HG03469 (cell line): ENCODE measurements around the gene KIFC3.
"Not testable (repeated sequence)": the region's sequence is repeated elsewhere in the genome, so short reads cannot be mapped to it uniquely, and the experiment has no call there.

Experiments used
- ATAC-seq: cut with Tn5 transposase; IDR thresholded peaks from one replicate; pipeline ENCODE4 v1.9.1; 2021; ENCODE audit warnings: mild to moderate bottlenecking, moderate library complexity, moderate number of reproducible peaks; ENCODE audit not compliant: unreplicated experiment

Gene KIFC3

GRCh38 chr16:57756424-57757325 lies 45.6 kb downstream of the KIFC3 start:
- no peak for ATAC-seq

GRCh38 chr16:57755726-57756423 lies 46.4 kb downstream of the KIFC3 start:
- ATAC-seq = no peak

- ATAC-seq = no peak
These were observed 47.1 kb downstream of the KIFC3 start for GRCh38 chr16:57755061-57755684.

- no peak for ATAC-seq
These were observed 47.8 kb downstream of the KIFC3 start for GRCh38 chr16:57754354-57755060.

- ATAC-seq = no peak
These were observed 48.6 kb downstream of the KIFC3 start for GRCh38 chr16:57753448-57754353.

GRCh38 chr16:57752581-57753447 lies 49.5 kb downstream of the KIFC3 start:
- ATAC-seq = no peak

- ATAC-seq = no peak
These were observed 50.1 kb downstream of the KIFC3 start for GRCh38 chr16:57752203-57752580.

GRCh38 chr16:57751539-57752202 lies 50.6 kb downstream of the KIFC3 start:
- ATAC-seq = no peak

GRCh38 chr16:57750796-57751538 lies 51.3 kb downstream of the KIFC3 start:
- ATAC-seq = no peak

GRCh38 chr16:57749856-57750452 lies 52.3 kb downstream of the KIFC3 start:
- ATAC-seq = no peak

- ATAC-seq = no peak
These were observed 53.1 kb downstream of the KIFC3 start for GRCh38 chr16:57749101-57749692.

- ATAC-seq = no peak
These were observed 53.7 kb downstream of the KIFC3 start for GRCh38 chr16:57748596-57748995.

GRCh38 chr16:57747996-57748395 lies 54.3 kb downstream of the KIFC3 start:
- no peak for ATAC-seq

- no peak for ATAC-seq
These were observed 54.8 kb downstream of the KIFC3 start for GRCh38 chr16:57747496-57747895.

GRCh38 chr16:57747091-57747490 lies 55.2 kb downstream of the KIFC3 start:
- no peak for ATAC-seq

GRCh38 chr16:57746316-57746715 lies 56.0 kb downstream of the KIFC3 start:
- not testable (repeated sequence) for ATAC-seq

- no peak for ATAC-seq
These were observed 56.5 kb downstream of the KIFC3 start for GRCh38 chr16:57745768-57746167.
